HL-60 (cell line): ENCODE measurements around the gene CNOT6.
"Not testable (repeated sequence)": the region's sequence is repeated elsewhere in the genome, so short reads cannot be mapped to it uniquely, and the experiment has no call there.

Experiments used
- CTCF ChIP-seq: IDR thresholded peaks from one replicate; pipeline ENCODE4 v1.5.1; 2011; ENCODE audit warnings: low read length, control low read depth, inconsistent platforms; ENCODE audit not compliant: insufficient read depth
- POLR2AphosphoS5 ChIP-seq: IDR thresholded peaks from 2 replicates; pipeline ENCODE4 v1.6.1; 2012; ENCODE audit warnings: low read depth

- not testable (repeated sequence) for TF ChIP-seq CTCF, POLR2AphosphoS5
These were observed 35.1 kb upstream of the CNOT6 start for GRCh38 chr5:180458852-180459673.
